Fibroblast of lung (primary cell): Measurements from ENCODE around the gene MOG. TPM values are rescaled to one million over a fixed set of nuclear protein-coding genes. Genes with fewer than 3 reads are reported as not detected.

Source experiments
- DNase-seq, 2 donors: peaks; one replicate each; pipeline versions ENCODE4 v3.0.0 to v3.0.0-alpha.2; 2010; ENCODE audit warnings: low read depth in 2 of 2
- H2AFZ ChIP-seq: 2 replicates; pipeline ENCODE4 v1.5.1; 2012; ENCODE audit warnings: low read length, control low read depth, inconsistent platforms
- H3K27ac ChIP-seq: 2 replicates; pipeline ENCODE4 v1.5.1; 2011; ENCODE audit warnings: low read length, control low read depth; ENCODE audit not compliant: insufficient read depth
- H3K27me3 ChIP-seq: 2 replicates; pipeline ENCODE4 v1.5.1; 2011; ENCODE audit warnings: mild to moderate bottlenecking, low read length; ENCODE audit not compliant: control insufficient read depth, insufficient read depth
- H3K36me3 ChIP-seq: 2 replicates; pipeline ENCODE4 v1.5.1; 2011; ENCODE audit warnings: low read length; ENCODE audit not compliant: control insufficient read depth, insufficient read depth
- H3K4me1 ChIP-seq: 2 replicates; pipeline ENCODE4 v1.5.1; 2011; ENCODE audit warnings: low read length; ENCODE audit not compliant: control insufficient read depth, insufficient read depth; ENCODE audit errors: extremely low read depth
- H3K4me2 ChIP-seq: 2 replicates; pipeline ENCODE4 v1.5.1; 2011; ENCODE audit warnings: low read length, control low read depth; ENCODE audit not compliant: insufficient read depth; ENCODE audit errors: extremely low read depth
- H3K4me3 ChIP-seq, 4 experiments: fragments of 200-600 bp in 1 of 4; sonication (generic) in 1 of 4; replicated peaks in 1 of 4; 2 replicates each; pipeline ENCODE4 v1.5.1; 2011 to 2016; ENCODE audit warnings: low read length in 4 of 4, low read depth in 3 of 4, mild to moderate bottlenecking in 3 of 4, control low read depth in 2 of 4, inconsistent platforms in 1 of 4, mixed read lengths in 1 of 4; ENCODE audit not compliant: insufficient read depth in 1 of 4; ENCODE audit errors: control extremely low read depth in 1 of 4
- H3K79me2 ChIP-seq: 2 replicates; pipeline ENCODE4 v1.5.1; 2012; ENCODE audit warnings: mild to moderate bottlenecking, low read length, inconsistent platforms; ENCODE audit not compliant: control insufficient read depth, insufficient read depth
- H3K9ac ChIP-seq: 2 replicates; pipeline ENCODE4 v1.5.1; 2011; ENCODE audit warnings: mild to moderate bottlenecking, low read length, control low read depth; ENCODE audit not compliant: insufficient read depth
- H3K9me3 ChIP-seq: 2 replicates; pipeline ENCODE4 v1.5.1; 2012; ENCODE audit warnings: low read depth, low read length; ENCODE audit not compliant: control insufficient read depth, insufficient read depth
- H4K20me1 ChIP-seq: 2 replicates; pipeline ENCODE4 v1.5.1; 2011; ENCODE audit warnings: low read length; ENCODE audit not compliant: control insufficient read depth, insufficient read depth; ENCODE audit errors: extremely low read depth
- CTCF ChIP-seq, 2 donors: IDR thresholded peaks in 1 of 2; conservative IDR thresholded peaks in 1 of 2; 1 replicate in 1 of 2; 2 replicates in 1 of 2; pipeline ENCODE4 v1.5.1; 2011 to 2012; ENCODE audit warnings: low read length in 2 of 2, control low read depth in 1 of 2, inconsistent platforms in 1 of 2, low read depth in 1 of 2, mild to moderate bottlenecking in 1 of 2
- EZH2 ChIP-seq: IDR thresholded peaks from 2 replicates; pipeline ENCODE4 v1.5.1; 2012; ENCODE audit warnings: low read length, control low read depth, mild to moderate bottlenecking; ENCODE audit errors: missing control alignments
- polyA plus RNA-seq, 2 donors: library from polyadenylated mRNA; depleted of rRNA in 1 of 2; stranded (reverse) in 1 of 2; unstranded in 1 of 2; fragments of >200 nt; gene quantifications; 2 replicates each; pipeline ENCODE4 v1.2.1, GENCODE V29; 2011 to 2012; ENCODE audit warnings: missing spikeins in 1 of 2
- total RNA-seq: library from RNA; depleted of rRNA; stranded (reverse); fragments of >200 nt; gene quantifications from 2 replicates; pipeline ENCODE4 v1.2.1, GENCODE V29; 2014

The MOG gene
- total and polyA plus RNA-seq, 2 donors (not counting 1 experiment from before 2014, with no cell fraction given) = not detected

- DNase-seq = no peak
- H3K9me3 ChIP-seq = no peaks in the 10 kb centered on the region
- H3K27ac ChIP-seq = no peak overlapping the region
- no peaks in the 10 kb centered on the region for H4K20me1 ChIP-seq
- TF ChIP-seq EZH2 (no peak), CTCF (conservative IDR thresholded peaks at IDR 0.05 in 1 of 2, IDR thresholded peaks at IDR 0.05 in 1 of 2; ENCODE audit: low read depth in 1 of 2, low read length in 2 of 2) (no peak)
- H3K36me3 ChIP-seq = no peaks in the 10 kb centered on the region
- H3K4me2 ChIP-seq = no peak overlapping the region
- H3K4me1 ChIP-seq = no peaks in the 10 kb centered on the region
- H2AFZ ChIP-seq = no peak overlapping the region
- no peak overlapping the region for H3K4me3 ChIP-seq
- H3K9ac ChIP-seq = no peak overlapping the region
- peaks cover 9% of the 10 kb centered on the region for H3K27me3 ChIP-seq
- no peaks in the 10 kb centered on the region for H3K79me2 ChIP-seq
These were observed 52.3 kb downstream of the MOG start for GRCh38 chr6:29709188-29709587.

- H3K27me3 ChIP-seq = peaks cover 10% of the 10 kb centered on the region
- H2AFZ ChIP-seq = no peak overlapping the region
- TF ChIP-seq CTCF (conservative IDR thresholded peaks at IDR 0.05 in 1 of 2, IDR thresholded peaks at IDR 0.05 in 1 of 2; ENCODE audit: low read depth in 1 of 2, low read length in 2 of 2) = no peak
- no peak for TF ChIP-seq EZH2
- no peaks in the 10 kb centered on the region for H3K36me3 ChIP-seq
- H3K9ac ChIP-seq = no peak overlapping the region
- H3K4me1 ChIP-seq = no peaks in the 10 kb centered on the region
- H3K4me3 ChIP-seq = no peak overlapping the region
- H3K79me2 ChIP-seq = no peaks in the 10 kb centered on the region
- H3K4me2 ChIP-seq = no peak overlapping the region
- H4K20me1 ChIP-seq = no peaks in the 10 kb centered on the region
- H3K27ac ChIP-seq = no peak overlapping the region
- no peaks in the 10 kb centered on the region for H3K9me3 ChIP-seq
- DNase-seq = no peak
These were observed 53.5 kb downstream of the MOG start for GRCh38 chr6:29710281-29710941.

DNA sequence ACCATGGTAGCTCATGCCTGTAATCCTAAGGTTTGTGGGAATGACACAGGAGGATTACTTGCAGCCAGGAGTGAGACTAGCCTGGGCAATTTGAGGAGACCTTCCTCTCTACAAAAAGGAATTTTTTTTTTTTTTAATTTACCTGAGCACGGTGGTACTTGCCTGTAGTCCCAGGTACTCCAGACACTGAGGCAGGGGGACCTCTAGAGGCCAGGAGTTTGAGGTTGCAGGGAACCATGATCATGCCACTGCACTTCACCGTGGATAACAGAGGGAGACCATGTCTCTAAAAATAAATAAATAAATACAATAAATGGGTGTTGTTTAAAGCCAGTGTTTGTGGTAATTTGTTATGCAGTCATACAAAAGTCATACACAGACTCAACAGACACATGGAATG, 64.0 kb downstream of the MOG start:
- no peaks in the 10 kb centered on the region for H3K36me3 ChIP-seq
- no peak overlapping the region for H3K4me3 ChIP-seq
- no peak overlapping the region for H2AFZ ChIP-seq
- no peak for DNase-seq
- H3K4me2 ChIP-seq = no peak overlapping the region
- no peaks in the 10 kb centered on the region for H3K4me1 ChIP-seq
- peaks cover 3% of the 10 kb centered on the region for H3K27me3 ChIP-seq
- no peak overlapping the region for H3K27ac ChIP-seq
- no peaks in the 10 kb centered on the region for H3K79me2 ChIP-seq
- TF ChIP-seq EZH2 (no peak), CTCF (conservative IDR thresholded peaks at IDR 0.05 in 1 of 2, IDR thresholded peaks at IDR 0.05 in 1 of 2; ENCODE audit: low read depth in 1 of 2, low read length in 2 of 2) (no peak)
- no peaks in the 10 kb centered on the region for H4K20me1 ChIP-seq
- H3K9me3 ChIP-seq = no peaks in the 10 kb centered on the region
- no peak overlapping the region for H3K9ac ChIP-seq

Other genes with a start within 250 kb of the MOG start
- not detected in 2 replicates for gene OR12D1, start 242.2 kb upstream of the MOG start, total RNA-seq
- not detected in 2 replicates for gene OR12D1, start 242.2 kb upstream of the MOG start, polyA plus RNA-seq
- not detected in 2 replicates for gene OR10C1, start 217.8 kb upstream of the MOG start, total RNA-seq
- gene OR10C1, start 217.8 kb upstream of the MOG start, polyA plus RNA-seq = not detected in 2 replicates
- not detected in 2 replicates for gene OR11A1, start 200.0 kb upstream of the MOG start, total RNA-seq
- not detected in 2 replicates for gene OR11A1, start 200.0 kb upstream of the MOG start, polyA plus RNA-seq
- not detected in 2 replicates for gene OR2H1, start 199.9 kb upstream of the MOG start, total RNA-seq
- not detected in 2 replicates for gene OR2H1, start 199.9 kb upstream of the MOG start, polyA plus RNA-seq
- not detected in 2 replicates for gene MAS1L, start 169.1 kb upstream of the MOG start, total RNA-seq
- gene MAS1L, start 169.1 kb upstream of the MOG start, polyA plus RNA-seq = not detected in 2 replicates
- gene UBD, start 97.4 kb upstream of the MOG start, total RNA-seq = not detected in 2 replicates
- 0.06 TPM in 1 of 2 replicates, not detected in the other for gene UBD, start 97.4 kb upstream of the MOG start, polyA plus RNA-seq
- gene OR2H2, start 72.0 kb upstream of the MOG start, total RNA-seq = not detected in 2 replicates
- not detected in 2 replicates for gene OR2H2, start 72.0 kb upstream of the MOG start, polyA plus RNA-seq
- 10.5 and 13.4 TPM in 2 replicates for gene GABBR1, start 23.9 kb upstream of the MOG start, total RNA-seq
- gene GABBR1, start 23.9 kb upstream of the MOG start, polyA plus RNA-seq = 8.7 and 10.9 TPM in 2 replicates
- gene ZFP57, start 24.1 kb downstream of the MOG start, total RNA-seq = not detected in 2 replicates
- not detected in 2 replicates for gene ZFP57, start 24.1 kb downstream of the MOG start, polyA plus RNA-seq
- gene HLA-F, start 66.3 kb downstream of the MOG start, total RNA-seq = 4.6 and 5.4 TPM in 2 replicates
- 1.5 and 18.7 TPM in 2 replicates for gene HLA-F, start 66.3 kb downstream of the MOG start, polyA plus RNA-seq
- not detected in 2 replicates for gene HLA-G, start 170.7 kb downstream of the MOG start, total RNA-seq
- gene HLA-G, start 170.7 kb downstream of the MOG start, polyA plus RNA-seq = 0.23 and 0.24 TPM in 2 replicates